ENCODE results near the gene SUPT7L. TPM values are rescaled to one million over a fixed set of nuclear protein-coding genes. Genes with fewer than 3 reads are reported as not detected.
"Not testable (repeated sequence)": the region's sequence is repeated elsewhere in the genome, so short reads cannot be mapped to it uniquely, and the experiment has no call there.

Gene SUPT7L
- total and polyA plus RNA-seq, 2 of the 4 experiments (the other 2 are of a cell fraction) = 16.7 to 33.4 TPM

- Histone ChIP-seq H3K36me3 (ENCODE audit: control insufficient read depth, insufficient read depth, low read length) (peaks cover 11% of the 10 kb centered on the region), H3K79me1 (ENCODE audit: low read depth in 1 of 2, low read length in 2 of 2) (peaks cover 18 to 35% of the 10 kb centered on the region in 2 experiments)
- H3K14ac ChIP-seq (replicated peaks; ENCODE audit: low read depth, low read length); H2AFZ ChIP-seq (replicated peaks; ENCODE audit: low read length, poor library complexity); H2AK9ac ChIP-seq (replicated peaks; ENCODE audit: low read depth, low read length, poor library complexity); dilution Hi-C loops (cut with HindIII; ENCODE audit: low sequenced_read_pairs, unreplicated experiment); POLR2A ChIA-PET (ENCODE audit: unreplicated experiment); H3K4me1 ChIP-seq (ENCODE audit: control insufficient read depth, insufficient read depth, low read length); intact Hi-C loops (cut with micrococcal nuclease); H3K23ac ChIP-seq (ENCODE audit: low read depth, low read length); H3K4me3 ChIP-seq (ENCODE audit: insufficient read depth, low read depth, low read length); H3K27ac ChIP-seq (ENCODE audit: insufficient read depth, low read length); H2AK5ac ChIP-seq (ENCODE audit: low read depth, low read length); DNase-seq; H3K4ac ChIP-seq (ENCODE audit: low read depth, low read length); H4K20me1 ChIP-seq (ENCODE audit: insufficient read depth, low read length); H3K9ac ChIP-seq (ENCODE audit: low read depth, low read length); in situ Hi-C loops (cut with MboI; ENCODE audit: low sequenced_read_pairs); H3K4me2 ChIP-seq (ENCODE audit: low read depth, low read length); H2BK5ac ChIP-seq (ENCODE audit: low read depth, low read length, poor library complexity, severe bottlenecking); H3K18ac ChIP-seq (ENCODE audit: low read depth, low read length); BruUV-seq (replicated peaks); H4K5ac ChIP-seq (ENCODE audit: low read depth, low read length); ATAC-seq (ENCODE audit: low read depth); H2BK120ac ChIP-seq (ENCODE audit: low read depth, low read length); H2BK20ac ChIP-seq (ENCODE audit: low read depth, low read length); H3K9me3 ChIP-seq (ENCODE audit: control insufficient read depth, insufficient read depth, low read length); H3K9me1 ChIP-seq (ENCODE audit: insufficient read depth, low read length); H3K27me3 ChIP-seq (ENCODE audit: control insufficient read depth, insufficient read depth, low read length); H3K56ac ChIP-seq (ENCODE audit: extremely low read depth, insufficient read depth, low read length); H4K8ac ChIP-seq (ENCODE audit: low read depth in 2 of 2, low read length in 2 of 2); H2BK15ac ChIP-seq (ENCODE audit: low read depth, low read length); H4K91ac ChIP-seq (ENCODE audit: insufficient read depth, low read depth, low read length): not testable (repeated sequence)
- WGBS, 2 experiments (ENCODE audit: extremely low coverage in 2 of 2, insufficient read length in 1 of 2) = no CpG with 5 or more reads among the region's 2 CpGs
- CTCF ChIA-PET = interaction anchor here (0.6 kb wide), 1 partner anchor 11 kb away, joined by 3 read pairs; no protein-coding TSS in a partner anchor
These were observed 33.2 kb downstream of the SUPT7L start for GRCh38 chr2:27630257-27630656.
